ENCODE results near the gene NMNAT2. TPM values are rescaled to one million over a fixed set of nuclear protein-coding genes. Genes with fewer than 3 reads are reported as not detected.

The NMNAT2 gene
- total RNA-seq, 1 experiment from 2014 or later: 0.39 TPM

DNA sequence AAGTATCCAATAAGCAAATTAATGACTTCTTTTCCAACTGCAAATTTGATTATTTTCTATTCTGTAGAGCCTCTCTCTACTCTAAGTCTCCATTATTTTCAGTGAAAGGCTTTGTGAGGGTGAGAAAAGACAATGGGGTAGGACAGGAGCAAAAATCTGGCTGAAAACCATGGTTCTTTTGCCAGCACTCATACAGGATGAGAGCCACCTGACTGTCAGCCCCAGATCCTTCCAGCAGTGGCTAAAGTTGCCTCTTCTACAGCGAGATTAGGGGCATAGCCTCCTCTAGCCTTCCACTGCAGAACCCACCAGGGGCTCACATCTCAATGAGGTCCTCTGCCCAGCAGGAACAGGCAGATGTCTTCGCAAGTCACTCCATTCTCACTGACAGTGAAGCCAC lies 23.7 kb downstream of the NMNAT2 start:
- peaks cover 5% of the 10 kb centered on the region for H3K27me3 ChIP-seq (ENCODE audit: control insufficient read depth, insufficient read depth, low read length)
- H3K36me3 ChIP-seq (ENCODE audit: control insufficient read depth, insufficient read depth, low read length): no peaks in the 10 kb centered on the region
- intact Hi-C loops (cut with micrococcal nuclease; ENCODE audit: unreplicated experiment) (no loop called here), in situ Hi-C loops (cut with HindIII; ENCODE audit: low pct_unique_long_range_greater_than_20kb, low sequenced_read_pairs) (no loop called here)
- no peak for ATAC-seq
- H3K4me3 ChIP-seq (ENCODE audit: low read depth in 2 of 2, low read length in 2 of 2): no peak overlapping the region
- no peaks in the 10 kb centered on the region for H3K9me3 ChIP-seq (ENCODE audit: control insufficient read depth, insufficient read depth, low read depth, low read length)
- H3K27ac ChIP-seq (ENCODE audit: low read length): no peak overlapping the region
- CTCF ChIA-PET: no interaction called here
- no peak for DNase-seq (ENCODE audit: low read depth, low spot score)
- no TSS peak for BruUV-seq (replicated peaks)
- TF ChIP-seq, protein P1, sequence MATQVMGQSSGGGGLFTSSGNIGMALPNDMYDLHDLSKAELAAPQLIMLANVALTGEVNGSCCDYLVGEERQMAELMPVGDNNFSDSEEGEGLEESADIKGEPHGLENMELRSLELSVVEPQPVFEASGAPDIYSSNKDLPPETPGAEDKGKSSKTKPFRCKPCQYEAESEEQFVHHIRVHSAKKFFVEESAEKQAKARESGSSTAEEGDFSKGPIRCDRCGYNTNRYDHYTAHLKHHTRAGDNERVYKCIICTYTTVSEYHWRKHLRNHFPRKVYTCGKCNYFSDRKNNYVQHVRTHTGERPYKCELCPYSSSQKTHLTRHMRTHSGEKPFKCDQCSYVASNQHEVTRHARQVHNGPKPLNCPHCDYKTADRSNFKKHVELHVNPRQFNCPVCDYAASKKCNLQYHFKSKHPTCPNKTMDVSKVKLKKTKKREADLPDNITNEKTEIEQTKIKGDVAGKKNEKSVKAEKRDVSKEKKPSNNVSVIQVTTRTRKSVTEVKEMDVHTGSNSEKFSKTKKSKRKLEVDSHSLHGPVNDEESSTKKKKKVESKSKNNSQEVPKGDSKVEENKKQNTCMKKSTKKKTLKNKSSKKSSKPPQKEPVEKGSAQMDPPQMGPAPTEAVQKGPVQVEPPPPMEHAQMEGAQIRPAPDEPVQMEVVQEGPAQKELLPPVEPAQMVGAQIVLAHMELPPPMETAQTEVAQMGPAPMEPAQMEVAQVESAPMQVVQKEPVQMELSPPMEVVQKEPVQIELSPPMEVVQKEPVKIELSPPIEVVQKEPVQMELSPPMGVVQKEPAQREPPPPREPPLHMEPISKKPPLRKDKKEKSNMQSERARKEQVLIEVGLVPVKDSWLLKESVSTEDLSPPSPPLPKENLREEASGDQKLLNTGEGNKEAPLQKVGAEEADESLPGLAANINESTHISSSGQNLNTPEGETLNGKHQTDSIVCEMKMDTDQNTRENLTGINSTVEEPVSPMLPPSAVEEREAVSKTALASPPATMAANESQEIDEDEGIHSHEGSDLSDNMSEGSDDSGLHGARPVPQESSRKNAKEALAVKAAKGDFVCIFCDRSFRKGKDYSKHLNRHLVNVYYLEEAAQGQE (IDR thresholded peaks at IDR 0.05; ENCODE audit: insufficient read depth in 1 of 2, low read depth in 2 of 2, low read length in 1 of 2): no peak
- TF ChIP-seq TCF7L2 (IDR thresholded peaks at IDR 0.05; ENCODE audit: low read depth, low read length) (no peak), SIN3A (IDR thresholded peaks at IDR 0.05; ENCODE audit: borderline replicate concordance, insufficient read depth, low read depth, low read length) (no peak), POLR2AphosphoS5 (IDR thresholded peaks at IDR 0.05; ENCODE audit: low read depth, low read length) (no peak)
- TF ChIP-seq, protein P2, sequence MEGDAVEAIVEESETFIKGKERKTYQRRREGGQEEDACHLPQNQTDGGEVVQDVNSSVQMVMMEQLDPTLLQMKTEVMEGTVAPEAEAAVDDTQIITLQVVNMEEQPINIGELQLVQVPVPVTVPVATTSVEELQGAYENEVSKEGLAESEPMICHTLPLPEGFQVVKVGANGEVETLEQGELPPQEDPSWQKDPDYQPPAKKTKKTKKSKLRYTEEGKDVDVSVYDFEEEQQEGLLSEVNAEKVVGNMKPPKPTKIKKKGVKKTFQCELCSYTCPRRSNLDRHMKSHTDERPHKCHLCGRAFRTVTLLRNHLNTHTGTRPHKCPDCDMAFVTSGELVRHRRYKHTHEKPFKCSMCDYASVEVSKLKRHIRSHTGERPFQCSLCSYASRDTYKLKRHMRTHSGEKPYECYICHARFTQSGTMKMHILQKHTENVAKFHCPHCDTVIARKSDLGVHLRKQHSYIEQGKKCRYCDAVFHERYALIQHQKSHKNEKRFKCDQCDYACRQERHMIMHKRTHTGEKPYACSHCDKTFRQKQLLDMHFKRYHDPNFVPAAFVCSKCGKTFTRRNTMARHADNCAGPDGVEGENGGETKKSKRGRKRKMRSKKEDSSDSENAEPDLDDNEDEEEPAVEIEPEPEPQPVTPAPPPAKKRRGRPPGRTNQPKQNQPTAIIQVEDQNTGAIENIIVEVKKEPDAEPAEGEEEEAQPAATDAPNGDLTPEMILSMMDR (IDR thresholded peaks at IDR 0.05): no peak
- POLR2A ChIA-PET: no interaction called here
- no peaks in the 10 kb centered on the region for H3K4me1 ChIP-seq (ENCODE audit: control insufficient read depth, insufficient read depth, low read length)

DNA sequence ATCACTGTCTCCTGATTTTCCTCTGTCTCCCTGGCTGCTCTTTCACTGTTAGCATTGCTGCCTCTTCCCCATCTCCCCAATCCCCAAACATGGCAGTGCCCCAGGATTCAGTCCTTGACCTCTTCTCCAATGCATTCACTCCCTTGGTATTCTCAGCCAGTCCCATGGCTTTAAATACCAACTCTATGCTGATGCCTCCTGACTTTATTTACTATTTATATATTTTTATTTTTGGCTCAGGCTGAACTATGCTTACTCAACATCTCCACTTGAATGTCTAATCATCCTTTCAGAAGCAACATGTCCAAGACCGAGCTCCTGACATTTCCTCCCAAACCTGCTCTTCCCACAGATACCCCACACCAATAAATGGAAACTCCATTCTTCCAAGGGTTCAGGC lies 26.3 kb downstream of the NMNAT2 start:
- intact Hi-C loops (cut with micrococcal nuclease; ENCODE audit: unreplicated experiment): no loop called here
- no TSS peak for BruUV-seq (replicated peaks)
- ATAC-seq (no peak), DNase-seq (ENCODE audit: low read depth, low spot score) (no peak)
- no peaks in the 10 kb centered on the region for H3K9me3 ChIP-seq (ENCODE audit: control insufficient read depth, insufficient read depth, low read depth, low read length)
- no peaks in the 10 kb centered on the region for H3K4me1 ChIP-seq (ENCODE audit: control insufficient read depth, insufficient read depth, low read length)
- no peaks in the 10 kb centered on the region for H3K36me3 ChIP-seq (ENCODE audit: control insufficient read depth, insufficient read depth, low read length)
- H3K4me3 ChIP-seq (ENCODE audit: low read depth in 2 of 2, low read length in 2 of 2): no peak overlapping the region
- TF ChIP-seq, protein P1 (IDR thresholded peaks at IDR 0.05; ENCODE audit: insufficient read depth in 1 of 2, low read depth in 2 of 2, low read length in 1 of 2): no peak
- TF ChIP-seq SIN3A (IDR thresholded peaks at IDR 0.05; ENCODE audit: borderline replicate concordance, insufficient read depth, low read depth, low read length) (no peak), TCF7L2 (IDR thresholded peaks at IDR 0.05; ENCODE audit: low read depth, low read length) (no peak), POLR2AphosphoS5 (IDR thresholded peaks at IDR 0.05; ENCODE audit: low read depth, low read length) (no peak)
- TF ChIP-seq, protein P2 (IDR thresholded peaks at IDR 0.05): no peak
- no peak overlapping the region for H3K27ac ChIP-seq (ENCODE audit: low read length)
- H3K27me3 ChIP-seq (ENCODE audit: control insufficient read depth, insufficient read depth, low read length): peaks cover 10% of the 10 kb centered on the region
- ChIA-PET POLR2A (no interaction called here), CTCF (no interaction called here)
- in situ Hi-C loops (cut with HindIII; ENCODE audit: low pct_unique_long_range_greater_than_20kb, low sequenced_read_pairs): no loop called here

Data from Panc1 (cell line).